CD4-positive, alpha-beta T cell treated with Interleukin-15 for 4 hours (primary cell): ENCODE data around the gene ZFHX3.

ENCODE experiments used
- DNase-seq: peaks from one replicate; pipeline ENCODE4 v3.0.0-alpha.2; 2020; ENCODE audit warnings: low spot score

The ZFHX3 gene

GRCh38 chr16:72927199-72928089 lies 120.5 kb downstream of the ZFHX3 start:
- no peak for DNase-seq

GRCh38 chr16:72926177-72927070 lies 121.5 kb downstream of the ZFHX3 start:
- DNase-seq, result no peak

GRCh38 chr16:72925631-72925979 lies 122.3 kb downstream of the ZFHX3 start:
- DNase-seq, result no peak

DNA sequence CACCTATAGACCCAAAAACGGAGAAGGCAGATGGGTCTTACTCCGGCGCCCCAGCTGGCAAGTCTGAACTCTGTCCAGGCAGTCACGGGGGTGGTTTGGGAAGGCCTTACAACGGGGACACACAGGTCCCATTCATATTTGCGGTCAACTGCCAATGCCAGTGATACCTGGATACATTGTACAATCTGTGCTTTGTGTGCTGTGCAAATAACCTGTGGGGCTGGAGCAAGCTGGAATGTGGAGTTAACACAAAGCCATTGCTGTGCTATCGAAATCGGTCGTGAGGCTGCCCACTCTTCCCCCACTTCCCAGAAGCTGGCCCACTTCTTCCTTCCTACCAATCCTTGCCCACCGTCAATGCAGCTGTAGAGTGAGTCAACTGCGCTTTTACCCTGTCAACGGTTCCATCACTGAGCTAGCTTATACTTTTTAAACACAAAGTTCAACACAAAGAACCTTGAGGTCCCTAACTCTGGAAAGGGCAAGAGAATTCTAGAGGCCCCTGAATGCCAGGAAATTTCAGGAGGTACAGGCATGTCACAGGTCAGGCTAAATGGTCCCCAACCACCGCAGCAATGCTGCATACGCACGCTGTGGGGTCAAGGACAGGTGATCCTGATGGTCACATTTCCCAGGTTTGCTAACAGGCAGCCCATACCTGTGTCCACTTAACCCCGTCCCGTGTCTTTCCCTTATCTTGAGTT lies 122.8 kb downstream of the ZFHX3 start:
- no peak for DNase-seq

DNA sequence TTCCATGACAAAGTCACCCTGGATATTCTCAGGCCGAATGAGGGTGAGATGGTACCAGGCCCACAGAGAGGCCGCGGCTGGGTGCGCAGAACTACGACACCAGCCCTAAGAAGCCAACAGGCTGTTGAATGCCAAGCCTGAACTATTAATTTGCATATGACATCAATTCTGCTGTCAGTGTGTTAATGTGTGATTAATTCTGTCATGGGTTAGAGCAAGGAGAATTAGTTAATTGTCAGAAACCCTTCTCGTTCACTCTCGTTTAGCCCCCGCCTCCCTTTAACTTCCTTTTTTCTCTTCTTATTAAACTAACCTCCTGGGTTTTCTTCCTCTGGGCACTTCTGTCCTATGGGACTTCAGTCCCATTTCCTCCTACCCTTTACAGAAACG lies 123.4 kb downstream of the ZFHX3 start:
- no peak for DNase-seq

GRCh38 chr16:72923757-72924156 lies 124.2 kb downstream of the ZFHX3 start:
- no peak for DNase-seq

- no peak for DNase-seq
Observed at GRCh38 chr16:72922714-72923113, 125.2 kb downstream of the ZFHX3 start.

DNA sequence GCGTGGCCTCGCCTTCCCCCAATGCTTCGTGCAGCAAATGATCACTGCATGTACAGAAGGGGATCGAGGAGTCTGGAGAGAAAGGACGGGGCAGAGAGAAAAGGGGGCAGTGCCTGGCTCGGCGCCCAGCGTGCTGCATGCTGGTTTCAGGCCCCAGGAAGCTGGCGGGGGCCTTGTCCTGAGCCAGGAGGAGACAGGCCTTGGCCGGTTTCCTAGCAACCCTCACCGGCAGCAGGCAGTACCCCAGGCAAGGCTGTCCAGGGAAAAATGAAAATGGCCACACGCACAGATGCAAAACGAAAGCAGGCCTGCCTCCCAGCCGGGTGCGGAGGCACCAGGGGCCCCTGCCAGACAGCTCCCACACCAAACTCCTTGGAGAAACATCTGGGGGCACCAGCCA lies 126.3 kb downstream of the ZFHX3 start:
- no peak for DNase-seq

DNA sequence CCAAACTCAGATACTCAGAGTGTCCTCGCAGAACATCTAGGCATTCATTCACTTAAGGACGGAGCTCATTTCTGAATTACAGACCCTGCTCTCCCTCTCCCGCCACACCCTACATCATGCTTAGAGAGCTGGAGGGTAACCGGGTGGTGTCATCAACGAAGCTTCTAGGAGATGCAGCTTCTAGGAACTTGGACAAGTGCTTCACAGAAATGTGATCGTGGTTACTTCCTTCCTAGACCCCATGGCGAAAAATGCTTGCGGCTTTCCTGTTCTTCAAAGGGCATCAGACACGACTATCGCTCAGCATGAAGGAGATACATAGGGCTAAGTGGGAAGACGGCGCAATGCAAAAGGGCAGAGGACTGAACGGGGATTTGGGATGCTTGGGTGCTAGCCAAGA lies 126.8 kb downstream of the ZFHX3 start:
- peak; percentile 25 for DNase-seq

GRCh38 chr16:72917051-72917450 lies 130.9 kb downstream of the ZFHX3 start:
- DNase-seq, result no peak

- DNase-seq, result no peak
Observed at GRCh38 chr16:72915331-72915730, 132.6 kb downstream of the ZFHX3 start.

- DNase-seq, result no peak
Observed at GRCh38 chr16:72913551-72913950, 134.4 kb downstream of the ZFHX3 start.

- DNase-seq, result no peak
Observed at GRCh38 chr16:72911971-72912370, 136.0 kb downstream of the ZFHX3 start.

DNA sequence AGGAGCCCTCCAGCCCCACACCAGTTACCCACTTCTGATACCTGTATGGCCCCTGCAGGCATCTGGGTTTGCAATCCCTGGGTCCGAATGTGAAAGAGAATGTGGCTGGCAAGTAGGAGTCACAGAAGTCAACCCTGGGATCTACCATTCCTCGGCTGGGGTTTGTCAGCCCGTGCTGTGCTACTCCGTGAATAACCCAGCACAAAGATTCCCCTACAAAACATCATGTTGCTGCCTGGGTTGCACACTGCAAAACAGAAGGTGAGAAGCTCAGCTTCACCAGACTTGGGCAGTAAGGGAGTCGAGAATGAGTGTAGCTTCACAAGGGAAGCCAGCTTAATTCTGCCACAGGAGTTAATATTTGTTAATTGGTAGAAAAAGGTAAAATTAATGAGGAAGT lies 137.1 kb downstream of the ZFHX3 start:
- DNase-seq, result no peak

DNA sequence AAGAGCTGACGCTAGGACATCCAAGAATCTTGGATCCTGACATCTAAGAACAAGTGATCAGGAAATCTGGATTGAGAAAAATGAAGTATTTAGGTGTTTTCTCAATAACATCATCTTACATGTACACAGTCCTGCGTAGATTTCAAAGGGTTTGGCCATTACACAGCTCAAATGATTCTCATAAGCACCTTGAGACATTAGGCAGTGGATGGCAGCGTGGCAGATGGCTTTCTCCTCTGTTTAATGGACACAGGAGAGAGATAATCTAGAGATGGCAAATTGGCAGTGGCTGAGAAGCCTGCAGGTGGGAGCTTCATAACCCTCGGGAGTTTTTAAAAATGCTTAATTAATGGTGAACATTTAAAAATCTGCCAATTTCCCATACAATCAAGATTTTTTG lies 137.5 kb downstream of the ZFHX3 start:
- no peak for DNase-seq

GRCh38 chr16:72909196-72909595 lies 138.7 kb downstream of the ZFHX3 start:
- DNase-seq, result no peak

GRCh38 chr16:72908362-72909167 lies 139.4 kb downstream of the ZFHX3 start:
- no peak for DNase-seq

DNA sequence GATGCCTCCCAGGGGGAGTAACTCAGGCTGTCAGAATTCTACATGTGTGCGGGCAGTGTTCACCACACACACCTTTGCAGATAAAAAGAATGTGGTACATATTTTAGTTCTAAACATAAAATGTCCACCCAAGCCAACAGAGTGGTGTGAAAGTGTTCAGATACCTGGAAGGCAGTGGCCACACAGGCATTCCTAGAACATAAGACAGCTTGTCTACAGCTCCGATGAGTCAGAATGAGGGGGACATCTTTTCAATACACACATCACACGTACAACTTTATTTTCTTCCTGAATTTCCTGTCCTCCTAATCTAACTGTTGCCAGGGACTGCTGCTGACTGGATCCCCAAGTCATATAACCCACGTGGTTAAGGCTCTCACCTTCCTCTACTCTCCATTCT lies 142.3 kb downstream of the ZFHX3 start:
- no peak for DNase-seq

DNA sequence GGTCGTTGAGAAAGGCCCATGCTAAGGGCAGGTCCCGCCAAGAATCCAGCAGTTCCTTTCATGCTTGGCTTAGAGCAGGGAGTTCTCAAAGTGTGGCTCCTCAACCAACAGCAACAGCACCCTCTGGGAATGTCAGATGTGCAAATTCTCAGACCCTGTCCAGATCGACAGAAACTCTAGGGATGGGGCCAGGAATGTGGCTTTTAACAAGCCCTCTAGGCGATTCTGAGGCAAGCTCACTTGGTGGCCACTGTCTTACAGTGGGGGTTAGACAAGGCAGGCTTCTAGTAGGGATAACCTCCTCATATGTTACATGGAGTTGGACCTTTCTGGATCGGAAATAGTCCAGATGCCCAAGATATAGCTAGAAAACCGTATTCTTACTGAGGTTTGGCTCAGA lies 144.8 kb downstream of the ZFHX3 start:
- DNase-seq, result no peak

GRCh38 chr16:72902206-72902605 lies 145.7 kb downstream of the ZFHX3 start:
- DNase-seq, result no peak

- no peak for DNase-seq
Observed at GRCh38 chr16:72901000-72901627, 146.8 kb downstream of the ZFHX3 start.
